M059J (cell line): Measurements from ENCODE around the gene TDP1. TPM values are rescaled to one million over a fixed set of nuclear protein-coding genes. Genes with fewer than 3 reads are reported as not detected.

Experiments used
- DNase-seq: peaks from one replicate; pipeline ENCODE4 v3.0.0-alpha.2; 2012; ENCODE audit warnings: low read depth
- total RNA-seq: library from RNA; depleted of rRNA; stranded (reverse); fragments of >200 nt; shearing (Covaris generic); gene quantifications from 2 replicates; pipeline ENCODE4 v1.2.3, GENCODE V29; 2014

TDP1 gene
- total RNA-seq, 1 experiment from 2014 or later = 34.8 TPM

DNA sequence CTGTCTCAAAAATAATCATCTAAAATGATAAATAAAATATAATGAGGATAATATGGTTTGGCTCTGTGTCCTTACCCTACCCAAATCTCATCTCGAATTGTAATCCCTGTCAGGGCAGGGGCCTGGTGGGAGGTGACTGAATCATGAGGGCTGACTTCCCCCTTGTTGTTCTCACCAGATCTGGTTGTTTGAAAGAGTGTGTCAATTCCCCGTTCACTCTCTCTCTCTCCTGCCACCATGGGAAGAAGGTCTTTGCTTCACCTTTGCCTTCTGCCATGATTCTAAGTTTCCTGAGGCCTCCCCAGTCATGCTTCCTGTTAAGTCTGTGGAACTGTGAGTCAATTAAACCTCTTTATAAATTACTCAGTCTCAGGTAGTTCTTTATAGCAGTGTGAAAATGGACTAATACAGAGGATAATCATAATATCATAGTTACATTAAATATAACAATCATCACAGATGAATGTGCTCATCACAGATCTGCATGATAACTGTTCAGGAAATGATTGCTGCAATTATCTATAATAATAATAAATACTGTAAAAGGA lies 13.8 kb upstream of the TDP1 start:
- no peak for DNase-seq

DNA sequence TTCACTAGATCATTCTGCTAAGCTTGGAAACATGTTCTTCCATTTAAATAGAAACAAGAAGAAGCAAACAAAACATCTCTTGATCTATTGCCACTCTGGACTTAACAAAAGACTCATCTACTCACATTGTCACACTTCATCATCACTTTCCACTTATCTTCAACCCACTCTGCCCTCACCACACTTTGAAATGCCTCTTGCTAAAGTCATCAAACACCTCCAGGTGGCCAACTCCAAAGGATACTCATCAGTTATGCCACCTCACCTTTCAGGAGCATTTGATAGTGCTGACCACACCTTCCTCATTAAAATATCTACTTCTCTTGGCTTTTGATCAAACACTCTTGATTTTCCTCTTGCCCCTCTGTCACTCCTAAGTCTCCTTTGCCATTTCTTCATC lies 8.4 kb upstream of the TDP1 start:
- no peak for DNase-seq

DNA sequence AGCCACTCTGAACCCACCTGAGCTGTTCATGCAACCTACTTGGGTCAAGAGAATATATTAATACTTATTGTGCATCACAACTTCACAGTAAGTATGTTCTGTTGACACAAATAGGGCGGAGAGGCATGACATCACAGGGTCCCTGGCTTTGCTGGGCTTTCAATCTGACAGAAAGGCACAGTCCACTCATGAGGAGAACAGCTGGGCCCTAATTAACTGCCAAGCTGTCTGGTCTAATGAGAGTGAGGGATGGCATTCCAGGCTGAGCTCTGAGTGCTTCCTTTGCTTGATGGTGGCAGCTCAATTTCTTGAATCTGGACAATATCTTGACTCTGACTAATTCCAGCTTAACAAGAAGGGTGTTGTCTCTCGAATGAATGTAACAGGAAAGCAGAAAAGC lies 3.2 kb upstream of the TDP1 start:
- DNase-seq = no peak

DNA sequence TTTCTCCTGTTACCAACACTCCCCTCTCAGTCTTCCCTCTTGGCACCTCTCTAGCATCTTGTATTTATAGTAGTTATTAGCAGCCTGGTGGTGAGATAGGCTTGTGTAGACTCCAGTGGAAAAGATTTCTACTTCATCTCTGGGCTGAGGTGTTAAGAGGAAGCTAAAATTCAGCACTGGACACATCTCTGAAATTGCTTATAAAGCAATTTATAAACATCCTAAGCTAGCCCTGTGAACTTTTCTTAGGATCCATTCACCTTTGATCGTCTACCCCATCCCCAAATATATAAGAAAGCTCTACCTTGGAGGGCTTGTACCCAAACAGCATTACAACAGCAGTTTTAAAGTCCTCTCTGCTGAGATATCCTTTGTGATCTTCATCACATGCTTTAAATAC lies 2.1 kb upstream of the TDP1 start:
- DNase-seq = no peak

DNA sequence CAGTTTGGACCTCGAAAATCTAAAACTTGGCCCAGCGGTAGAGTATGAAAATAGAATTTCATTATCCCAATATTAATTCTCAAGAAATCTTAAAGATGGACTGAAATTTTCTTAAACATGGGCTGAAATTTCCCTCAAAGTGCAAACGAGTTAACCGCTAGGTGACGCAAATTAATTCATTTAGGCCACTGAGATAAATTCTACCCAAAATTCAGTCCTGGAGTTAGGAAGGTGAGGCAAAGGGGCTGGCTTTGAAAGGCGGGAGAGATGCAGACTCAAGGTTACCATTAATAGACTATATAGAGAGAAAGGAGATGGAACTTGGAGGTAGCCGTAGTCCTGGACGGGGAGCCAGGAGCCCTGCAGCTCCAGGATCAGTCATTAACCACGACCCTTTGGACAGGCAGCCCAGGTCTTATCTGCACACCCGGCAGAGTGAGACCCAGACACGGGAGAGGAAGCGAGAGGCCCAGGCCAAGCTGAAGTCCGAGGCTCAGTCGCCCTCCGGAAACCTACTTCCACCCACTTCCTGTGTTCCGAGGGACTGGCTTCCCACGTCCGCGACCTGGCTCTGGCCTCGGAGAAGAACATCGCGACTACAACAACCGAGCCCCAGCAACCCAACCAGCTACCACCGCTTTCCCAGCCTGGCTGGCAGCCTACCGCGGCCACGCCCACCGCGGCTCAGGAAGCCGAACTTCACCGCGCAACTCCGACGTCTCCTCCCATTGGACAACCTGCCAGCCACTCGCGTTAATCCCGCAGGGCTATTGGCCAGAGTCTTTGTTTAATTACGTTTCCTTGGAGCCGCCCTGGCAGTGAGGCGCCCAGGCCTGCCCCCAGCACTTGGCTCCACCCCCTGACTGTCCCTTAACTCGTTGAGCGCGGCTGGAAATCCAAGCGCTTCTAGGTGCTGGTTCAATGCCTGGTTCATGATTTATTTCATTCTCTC lies 1.4 kb upstream of the TDP1 start, which contains the start of gene EFCAB11:
TSS of gene EFCAB11 (minus strand) at position 661 of the 952 bp plus-strand sequence. CDS start at position 591, 70 bp downstream.
- DNase-seq = peak; percentile 97

DNA sequence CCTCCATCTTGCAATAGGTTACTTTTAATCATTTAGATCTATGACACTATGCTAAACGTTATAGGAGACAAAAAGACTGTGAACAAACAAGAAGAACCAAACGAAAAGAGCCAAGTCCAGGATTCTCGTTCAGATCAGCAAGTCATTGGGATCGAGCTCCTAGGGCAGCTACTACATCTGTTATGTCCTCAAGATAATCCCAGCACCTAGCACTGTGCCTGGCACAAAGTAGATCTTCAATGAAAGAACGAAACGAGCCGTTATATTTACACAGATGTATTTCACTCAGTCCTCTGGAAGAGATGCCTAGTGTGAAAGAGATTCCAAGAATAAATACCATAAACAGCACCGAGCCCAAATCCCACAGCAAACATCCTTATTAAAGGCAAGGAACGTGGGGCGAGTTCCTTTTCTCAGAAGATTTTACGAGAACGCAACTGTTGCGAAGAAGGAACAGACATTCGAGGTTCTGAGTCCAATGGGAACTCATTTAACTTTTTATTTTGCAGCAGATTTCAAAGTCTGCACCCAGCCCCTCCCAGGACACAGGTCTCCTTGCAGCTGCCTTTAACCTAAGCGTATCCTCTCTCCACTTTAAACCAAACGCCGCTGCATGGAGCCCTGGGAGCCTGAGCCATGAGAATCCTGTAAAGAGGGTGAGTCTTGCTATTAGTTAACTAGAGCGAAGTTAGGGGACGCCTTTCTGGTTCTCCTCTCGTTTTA lies 544 bp upstream of the TDP1 start:
- DNase-seq = no peak

DNA sequence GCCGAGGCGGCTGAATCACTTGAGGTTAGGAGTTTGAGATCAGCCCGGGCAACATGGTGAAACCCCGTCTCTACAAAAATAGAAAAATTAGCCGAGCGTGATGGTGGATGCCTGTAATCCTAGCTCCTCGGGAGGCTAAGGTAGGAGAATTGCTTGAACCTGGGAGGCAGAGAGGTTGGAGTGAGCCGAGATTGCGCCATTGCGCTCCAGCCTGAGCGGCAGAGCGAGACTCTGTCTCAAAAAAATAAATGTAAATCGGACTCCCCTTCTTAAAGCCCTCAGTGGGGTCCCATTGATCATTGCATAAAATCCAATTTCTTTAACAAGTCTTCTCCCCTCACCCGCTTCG lies 908 bp downstream of the TDP1 start:
- no peak for DNase-seq

DNA sequence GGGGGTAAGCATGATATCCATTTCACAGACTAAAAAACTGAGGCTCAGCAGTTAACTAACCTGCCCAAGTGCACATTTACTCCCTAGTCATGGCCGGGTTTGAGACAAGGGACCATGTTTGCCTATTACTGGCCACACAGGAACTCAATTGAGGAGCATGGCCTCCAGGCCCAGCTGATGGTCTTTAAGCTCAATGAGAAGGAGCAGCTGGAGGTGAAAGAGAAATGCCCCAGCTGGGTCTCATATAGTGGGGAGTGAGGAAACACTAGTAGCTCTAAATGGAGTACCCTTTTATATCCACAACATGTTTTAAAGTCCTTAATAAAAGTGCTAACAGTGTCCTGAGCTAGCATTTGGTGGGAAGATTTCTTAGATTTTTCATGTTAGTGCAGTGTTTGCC lies 1.6 kb downstream of the TDP1 start:
- DNase-seq = no peak

DNA sequence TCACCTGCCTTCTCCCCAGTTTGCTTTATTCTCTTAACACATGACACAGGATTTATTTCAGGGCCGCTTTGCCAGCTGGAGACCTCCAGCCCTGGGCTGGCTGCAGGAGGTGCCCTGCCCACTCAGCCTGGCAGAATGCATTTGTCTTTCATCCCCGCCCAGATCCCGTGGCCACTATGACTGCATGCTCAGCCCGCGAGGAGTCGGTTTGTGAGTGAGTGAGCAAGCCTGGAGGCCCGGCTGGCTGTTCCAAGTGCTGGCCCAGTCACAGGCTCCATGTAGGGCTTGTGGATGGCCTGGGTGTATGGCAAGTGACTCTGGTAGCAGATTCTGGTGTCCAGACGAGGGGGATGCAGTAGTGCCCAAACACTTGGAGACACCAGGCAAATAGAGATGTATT lies 2.1 kb downstream of the TDP1 start:
- peak; percentile 14 for DNase-seq

DNA sequence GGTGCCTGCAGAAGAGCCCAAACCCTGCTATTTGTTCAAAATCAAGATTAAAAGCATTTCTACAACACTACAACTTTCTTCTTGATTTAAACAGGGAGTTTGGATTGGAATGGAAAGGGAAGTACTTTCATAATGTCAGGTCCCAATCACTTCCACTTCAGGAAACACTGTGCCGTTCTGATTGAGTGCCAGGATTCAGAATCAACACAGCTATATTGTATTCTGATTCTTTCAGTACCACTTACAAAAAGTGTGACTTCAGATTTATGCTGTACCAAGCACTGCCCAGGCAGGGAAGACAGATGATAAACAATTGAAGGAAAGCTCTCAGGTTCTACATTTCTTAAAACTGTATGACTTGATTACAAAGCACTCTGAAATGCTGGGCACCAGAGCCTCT lies 3.2 kb downstream of the TDP1 start:
- no peak for DNase-seq

DNA sequence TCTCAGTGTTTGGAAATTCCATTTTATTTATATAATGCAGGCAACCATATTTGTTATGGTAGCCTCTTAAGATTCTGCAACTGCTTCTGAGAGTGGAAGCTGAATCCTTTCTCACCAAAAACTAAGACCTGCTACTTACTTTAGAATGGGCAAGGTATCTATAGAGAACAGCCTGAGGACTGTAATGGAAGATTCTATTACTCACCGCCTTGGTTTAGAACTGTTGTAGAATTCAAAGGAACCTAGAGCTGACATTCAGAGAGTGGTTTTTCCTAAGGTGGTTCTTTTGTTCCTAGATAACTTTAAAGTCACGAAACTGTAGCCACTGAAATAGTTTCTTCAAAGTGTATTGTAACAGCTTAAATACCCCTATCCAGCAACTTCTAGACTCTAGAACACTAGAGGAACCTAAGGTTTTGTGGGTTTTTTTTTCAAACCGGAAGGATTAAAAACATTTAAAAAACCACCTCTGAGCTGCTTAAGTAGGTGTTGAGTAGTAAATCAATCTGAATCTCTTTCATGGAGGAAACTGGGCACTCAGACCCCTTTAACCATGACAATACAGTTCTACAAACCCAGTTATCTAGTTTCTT lies 4.2 kb downstream of the TDP1 start:
- no peak for DNase-seq

DNA sequence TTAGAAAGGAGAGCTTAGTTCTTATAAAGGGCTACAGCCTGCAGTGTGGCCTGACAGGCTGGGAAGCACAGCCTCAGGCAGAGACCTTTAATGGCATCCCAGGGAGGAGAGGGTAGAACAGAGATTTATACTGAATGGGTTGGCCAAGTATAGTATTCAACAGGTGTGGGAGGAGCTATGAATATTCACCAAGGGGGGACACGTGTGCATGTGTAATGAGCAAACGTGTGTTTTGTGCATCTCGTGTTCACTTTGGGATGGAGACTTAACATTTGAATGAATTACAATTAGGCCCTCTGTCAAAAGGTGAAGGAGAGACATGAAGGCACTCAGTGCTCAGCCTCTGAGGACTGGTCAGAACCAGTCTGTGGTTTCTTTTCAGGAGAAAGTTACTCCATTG lies 5.2 kb downstream of the TDP1 start:
- DNase-seq = no peak

DNA sequence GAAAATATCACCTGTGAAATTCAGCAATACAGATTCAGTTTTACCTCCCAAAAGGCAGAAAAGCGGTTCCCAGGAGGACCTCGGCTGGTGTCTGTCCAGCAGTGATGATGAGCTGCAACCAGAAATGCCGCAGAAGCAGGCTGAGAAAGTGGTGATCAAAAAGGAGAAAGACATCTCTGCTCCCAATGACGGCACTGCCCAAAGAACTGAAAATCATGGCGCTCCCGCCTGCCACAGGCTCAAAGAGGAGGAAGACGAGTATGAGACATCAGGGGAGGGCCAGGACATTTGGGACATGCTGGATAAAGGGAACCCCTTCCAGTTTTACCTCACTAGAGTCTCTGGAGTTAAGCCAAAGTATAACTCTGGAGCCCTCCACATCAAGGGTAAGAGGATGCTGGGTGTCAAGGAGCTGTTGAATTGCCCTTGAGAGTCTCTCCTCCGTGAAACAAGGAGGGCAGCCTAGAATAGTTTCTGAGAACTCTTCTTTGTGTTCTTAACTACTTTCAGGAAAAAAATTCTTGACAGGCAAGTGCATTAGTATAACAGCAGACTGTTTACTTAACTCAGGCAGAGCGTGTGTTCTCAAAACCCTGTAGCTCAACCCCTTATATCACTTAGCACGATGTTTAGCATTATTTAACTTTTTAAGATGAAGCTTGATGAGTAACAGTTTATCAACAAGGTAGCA lies 7.7 kb downstream of the TDP1 start:
- no peak for DNase-seq

DNA sequence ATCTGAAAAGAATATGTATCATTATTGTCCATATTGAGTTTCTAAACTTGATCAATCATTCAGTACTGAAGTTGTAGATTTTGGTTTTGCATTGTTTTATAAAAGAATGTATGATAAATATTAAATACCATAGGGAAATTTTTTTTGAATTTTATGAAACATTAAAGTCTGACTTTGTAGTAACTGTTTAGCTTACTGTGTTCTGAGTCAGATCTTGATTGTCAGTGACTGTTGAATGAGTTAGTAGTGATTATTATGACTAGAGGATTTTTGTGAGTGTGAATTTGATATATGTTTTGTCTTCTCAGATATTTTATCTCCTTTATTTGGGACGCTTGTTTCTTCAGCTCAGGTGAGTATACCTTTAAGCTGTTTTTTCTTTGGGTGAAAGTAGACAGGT lies 10.1 kb downstream of the TDP1 start:
- no peak for DNase-seq

DNA sequence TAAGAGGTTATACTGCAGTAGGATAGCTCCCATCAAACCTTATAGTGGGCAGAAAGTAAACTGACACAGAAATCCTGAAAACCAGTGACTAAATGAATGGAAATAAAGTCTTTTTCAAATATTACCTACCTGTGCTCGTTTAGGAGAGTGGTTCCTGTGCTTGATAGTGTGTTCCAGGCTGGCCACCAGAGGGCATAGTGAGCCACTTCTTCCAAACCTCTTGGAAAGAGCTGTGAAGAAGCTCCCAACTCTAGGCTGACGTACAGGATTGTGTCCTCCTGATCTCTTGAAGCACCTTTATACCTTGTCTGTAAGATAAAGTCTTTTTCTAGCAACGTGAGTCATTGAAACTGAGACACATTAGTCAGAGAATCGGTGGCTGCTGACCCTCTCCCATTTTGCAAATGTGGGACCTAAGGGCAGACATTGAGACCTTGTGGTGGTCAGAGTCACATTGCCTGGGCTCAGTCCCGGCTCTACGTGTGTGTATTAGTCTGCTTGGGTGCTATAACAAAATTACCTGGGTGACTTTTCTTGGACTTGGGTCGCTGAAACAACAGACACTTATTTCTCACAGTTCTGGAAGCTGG lies 17.6 kb downstream of the TDP1 start:
- DNase-seq = peak; percentile 52

DNA sequence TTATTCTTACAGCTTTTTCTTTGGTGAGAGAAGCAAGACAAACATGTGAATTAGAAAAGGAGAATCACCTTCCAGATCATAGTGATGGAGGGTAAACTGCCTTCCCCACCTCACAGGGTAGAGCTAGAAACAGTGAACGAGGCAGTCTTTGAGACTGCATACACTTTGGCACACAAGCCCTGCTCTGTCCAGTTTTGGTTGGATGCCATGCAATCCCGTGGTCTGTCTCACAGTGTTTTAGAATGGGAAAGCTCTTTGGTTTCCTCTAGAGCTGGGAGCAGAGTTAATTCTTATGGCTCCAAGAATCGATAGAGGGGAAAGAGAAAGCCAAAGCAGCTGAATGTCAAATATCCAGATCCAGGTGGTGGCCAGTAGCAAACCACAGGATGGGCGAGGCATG lies 21.9 kb downstream of the TDP1 start:
- DNase-seq = no peak

DNA sequence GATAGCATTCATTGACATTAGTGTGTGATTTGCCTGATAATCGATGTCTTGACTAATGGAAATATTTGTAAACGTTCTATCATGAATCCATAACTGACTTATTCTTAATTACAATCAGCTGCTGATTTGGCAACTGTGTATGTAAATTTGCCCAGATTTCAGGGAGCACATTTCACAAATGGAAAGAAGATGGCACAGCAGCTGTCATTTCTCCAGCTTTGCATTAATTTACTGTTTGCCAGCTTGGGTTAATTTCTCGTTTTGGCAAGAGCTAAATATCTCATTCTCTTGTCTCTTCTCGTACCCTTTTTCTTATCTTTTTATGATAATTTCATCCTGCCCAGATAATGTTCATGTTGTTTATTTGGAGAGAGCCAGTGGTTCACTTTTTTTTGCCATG lies 22.9 kb downstream of the TDP1 start:
- DNase-seq = no peak

DNA sequence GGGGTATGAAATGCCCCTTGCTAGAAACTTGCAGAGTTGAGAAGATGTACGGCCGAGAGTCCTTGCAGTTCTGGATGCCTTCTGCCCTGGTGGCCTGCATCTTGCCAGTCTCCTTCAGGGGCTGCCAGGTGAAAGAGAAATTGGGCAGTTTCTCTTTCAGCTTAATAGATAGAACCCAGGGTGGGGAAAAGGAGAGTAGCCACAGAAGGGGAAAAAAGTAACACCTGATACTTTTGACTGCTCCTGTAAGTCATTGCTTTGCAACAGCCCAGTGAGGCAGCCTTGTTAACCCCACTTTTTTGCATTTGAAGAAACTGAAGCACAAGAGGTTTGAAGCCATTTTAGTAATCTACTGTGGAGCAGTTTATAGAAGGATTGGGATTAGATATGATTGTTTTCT lies 27.6 kb downstream of the TDP1 start:
- no peak for DNase-seq

DNA sequence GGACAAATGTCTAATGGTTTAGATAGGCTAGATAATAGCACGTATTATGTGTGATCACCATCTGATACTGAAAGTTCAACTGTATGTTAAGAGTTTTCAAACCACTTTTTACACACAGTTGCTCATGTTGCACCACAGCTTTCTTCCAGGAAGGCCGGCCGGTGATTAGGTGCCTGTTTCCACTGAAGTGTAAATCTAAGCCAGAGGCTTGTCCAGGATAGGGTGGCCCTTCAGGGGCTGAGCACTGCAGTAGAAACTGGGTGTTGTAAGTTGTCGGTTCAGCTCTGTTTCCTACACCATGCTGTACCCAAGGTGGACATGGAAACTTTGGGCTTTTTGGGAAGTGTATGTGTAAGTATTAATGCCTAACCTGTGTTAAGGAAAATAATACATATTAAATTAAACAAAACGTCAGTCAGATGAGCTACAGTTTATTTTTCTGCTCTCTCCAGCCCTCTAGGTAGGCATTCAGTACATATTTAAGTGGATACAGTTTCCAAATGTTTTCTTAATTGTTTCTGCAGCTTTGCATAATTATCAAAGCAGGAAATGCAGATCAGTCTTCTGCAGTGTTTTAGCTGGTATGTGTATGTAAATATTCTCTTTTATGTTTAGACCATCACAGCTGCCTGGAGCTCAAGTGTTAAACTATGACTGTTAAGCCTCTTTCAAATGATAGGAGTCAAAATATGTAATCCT lies 30.9 kb downstream of the TDP1 start:
- DNase-seq = no peak

DNA sequence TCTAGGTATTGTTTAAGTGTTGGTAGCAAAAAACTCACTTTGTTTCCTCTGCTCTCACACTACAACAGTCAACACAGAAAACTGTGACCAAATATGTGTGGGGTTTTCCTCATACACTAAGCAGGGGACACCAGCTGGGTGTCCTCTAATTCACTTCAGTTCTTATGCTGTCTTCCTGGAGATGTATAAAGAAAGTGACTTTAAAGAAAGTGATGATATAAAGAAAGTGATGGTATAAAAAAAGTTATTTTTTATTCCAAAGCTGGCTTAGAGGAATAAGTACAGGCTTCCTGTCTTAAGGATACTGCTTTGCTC lies 31.4 kb downstream of the TDP1 start:
- DNase-seq = no peak

DNA sequence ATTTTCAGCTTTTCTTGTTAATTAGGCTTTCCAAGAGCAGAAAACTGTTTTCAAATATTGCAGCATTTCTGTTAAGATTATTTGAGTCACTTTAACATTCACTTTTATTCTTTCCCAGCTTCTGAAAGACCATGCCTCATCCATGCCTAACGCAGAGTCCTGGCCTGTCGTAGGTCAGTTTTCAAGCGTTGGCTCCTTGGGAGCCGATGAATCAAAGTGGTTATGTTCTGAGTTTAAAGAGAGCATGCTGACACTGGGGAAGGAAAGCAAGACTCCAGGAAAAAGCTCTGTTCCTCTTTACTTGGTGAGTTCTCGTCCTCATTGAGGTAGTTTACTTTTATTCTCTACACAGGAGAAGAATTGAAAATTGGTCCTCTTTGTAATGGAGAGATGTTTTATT lies 33.1 kb downstream of the TDP1 start:
- DNase-seq = no peak
